ENCODE results near the gene QKI. TPM values are rescaled to one million over a fixed set of nuclear protein-coding genes. Genes with fewer than 3 reads are reported as not detected.

The QKI gene
- total and polyA plus RNA-seq, 2 of the 8 experiments (the other 6 are each of a cell fraction or from before 2014, with no cell fraction given) = 181 to 183 TPM

DNA sequence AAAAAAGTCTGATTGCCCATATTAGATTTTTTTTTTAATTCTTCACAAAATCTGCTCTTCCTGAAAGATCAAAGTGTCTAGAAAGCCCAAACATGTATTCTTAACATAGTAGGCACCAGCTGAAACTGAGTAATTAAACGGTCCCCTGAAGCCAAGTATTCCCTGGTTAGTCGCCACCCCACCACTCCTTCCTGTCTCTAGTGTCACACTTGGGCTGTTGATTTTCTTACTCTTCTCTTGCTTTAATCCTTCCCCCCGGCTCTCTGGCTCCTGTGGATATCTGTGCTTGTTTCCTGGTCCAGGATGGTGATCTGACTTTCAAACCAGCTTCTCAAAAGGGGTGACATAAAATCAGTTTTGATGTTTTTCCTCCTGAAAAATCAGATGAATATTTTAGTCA is 162.9 kb downstream of the QKI start:
- ChIA-PET CTCF (ENCODE audit: partially characterized antibody) (no interaction called here), POLR2A (ENCODE audit: partially characterized antibody) (interaction anchor here (0.7 kb wide), 1 partner anchor 109 kb away, joined by 4 read pairs; no protein-coding TSS in a partner anchor)
- H2BK15ac ChIP-seq (ENCODE audit: low read length) = no peak overlapping the region
- no peak overlapping the region for H2BK20ac ChIP-seq (ENCODE audit: low read length)
- no peaks in the 10 kb centered on the region for H4K20me1 ChIP-seq (replicated peaks in 1 of 2; ENCODE audit: control insufficient read depth in 1 of 2, insufficient read depth in 2 of 2, low read length in 2 of 2)
- H2BK12ac ChIP-seq (ENCODE audit: low read depth, low read length) = no peak overlapping the region
- no peak overlapping the region for H3K4ac ChIP-seq (replicated peaks; ENCODE audit: insufficient read length, low read depth, low read length)
- H4K5ac ChIP-seq (ENCODE audit: insufficient read length, low read depth, low read length) = no peak overlapping the region
- H2BK5ac ChIP-seq (ENCODE audit: low read depth, low read length) = no peak overlapping the region
- no peak overlapping the region for H4K8ac ChIP-seq (ENCODE audit: extremely low read depth, insufficient read depth, low read length)
- H3K9me3 ChIP-seq (ENCODE audit: insufficient read depth in 2 of 2, low read depth in 1 of 2, low read length in 1 of 2) = no peaks in the 10 kb centered on the region
- H3K23me2 ChIP-seq (ENCODE audit: low read depth, low read length) = no peaks in the 10 kb centered on the region
- no peak overlapping the region for H3K18ac ChIP-seq (ENCODE audit: extremely low read depth, low read length)
- no peak for FAIRE-seq
- WGBS, 2 experiments (ENCODE audit: extremely low coverage in 1 of 2, insufficient coverage in 1 of 2, insufficient read length in 1 of 2, insufficient replicate concordance in 2 of 2, low coverage in 1 of 2, low lambda C conversion rate in 2 of 2, missing lambda C conversion rate in 1 of 2) = 80% methylated on average over 3 of the region's 3 CpGs; no CpG with 5 or more reads in 1 of the 2 experiments
- no peak overlapping the region for H3K9ac ChIP-seq (replicated peaks in 1 of 4; ENCODE audit: extremely low read depth in 1 of 4, low read depth in 3 of 4, low read length in 3 of 4)
- no peak overlapping the region for H2AK5ac ChIP-seq (ENCODE audit: low read depth, low read length)
- no peak overlapping the region for H2AFZ ChIP-seq (ENCODE audit: low read length)
- no peak overlapping the region for H3K4me3 ChIP-seq (ENCODE audit: extremely low read depth in 1 of 4, insufficient read depth in 2 of 4, low read depth in 3 of 4, low read length in 4 of 4)
- no peaks in the 10 kb centered on the region for H3K79me2 ChIP-seq (ENCODE audit: control insufficient read depth in 1 of 2, insufficient read depth in 2 of 2, low read length in 2 of 2)
- no peaks in the 10 kb centered on the region; a peak in 1 of 8 replicates for H3K36me3 ChIP-seq (ENCODE audit: control insufficient read depth in 2 of 4, insufficient read depth in 4 of 4, low read length in 3 of 4)
- H2BK120ac ChIP-seq (replicated peaks; ENCODE audit: low read depth, low read length) = no peak overlapping the region
- H3K23ac ChIP-seq (ENCODE audit: insufficient read length) = no peak overlapping the region
- H3K27ac ChIP-seq (ENCODE audit: low read depth, low read length) = no peak overlapping the region
- H4K91ac ChIP-seq (replicated peaks; ENCODE audit: insufficient read length, low read length) = no peak overlapping the region
- H3K56ac ChIP-seq (replicated peaks; ENCODE audit: insufficient read length, low read depth, low read length) = no peak overlapping the region
- no peak overlapping the region for H3K14ac ChIP-seq (ENCODE audit: insufficient read length)
- no peaks in the 10 kb centered on the region for H3K27me3 ChIP-seq (replicated peaks in 1 of 4; ENCODE audit: control insufficient read depth in 3 of 4, extremely low read depth in 1 of 4, insufficient read depth in 3 of 4, low read length in 3 of 4)
- no peaks in the 10 kb centered on the region; the same call in 1 of the 2 replicates for H3K79me1 ChIP-seq (ENCODE audit: low read depth, low read length)
- DNase-seq (ENCODE audit: low read depth in 1 of 2, low spot score in 2 of 2) = no peak
- H3K4me2 ChIP-seq (ENCODE audit: insufficient read depth in 1 of 2, low read depth in 2 of 2, low read length in 2 of 2) = no peak overlapping the region
- peaks cover 3 to 20% (median 7%) of the 10 kb centered on the region in 4 experiments; a peak in 6 of 7 replicates for H3K4me1 ChIP-seq (replicated peaks in 1 of 4; ENCODE audit: control insufficient read depth in 3 of 4, insufficient read depth in 4 of 4, low read length in 3 of 4)
- no peak for TF ChIP-seq EZH2 (IDR thresholded peaks at IDR 0.05; ENCODE audit: low read depth, low read length, severe bottlenecking)
- TF ChIP-seq JUN (IDR thresholded peaks at IDR 0.05; ENCODE audit: low read depth, low read length) = no peak
- TF ChIP-seq RAD21 (IDR thresholded peaks at IDR 0.05 in 1 of 2, conservative IDR thresholded peaks at IDR 0.05 in 1 of 2; ENCODE audit: low read depth in 2 of 2, low read length in 2 of 2) = no peak
- no peak for TF ChIP-seq TEAD4 (IDR thresholded peaks at IDR 0.05; ENCODE audit: low read depth, low read length)
- TF ChIP-seq TAF1 (IDR thresholded peaks at IDR 0.05; ENCODE audit: low read depth, low read length) = no peak
- TF ChIP-seq GTF2F1 (IDR thresholded peaks at IDR 0.05; ENCODE audit: borderline replicate concordance, low read depth, low read length) = no peak
- no peak for TF ChIP-seq HDAC6 (IDR thresholded peaks at IDR 0.05; ENCODE audit: low read depth, low read length)
- TF ChIP-seq SP1 (IDR thresholded peaks at IDR 0.05; ENCODE audit: low read depth, low read length) = no peak
- TF ChIP-seq SP4 (IDR thresholded peaks at IDR 0.05; ENCODE audit: low read length) = no peak
- no peak for TF ChIP-seq BACH1 (IDR thresholded peaks at IDR 0.05; ENCODE audit: low read length)
- TF ChIP-seq CTBP2 (IDR thresholded peaks at IDR 0.05; ENCODE audit: borderline replicate concordance, insufficient read depth, insufficient read length, low read length) = no peak
- TF ChIP-seq CHD1 (IDR thresholded peaks at IDR 0.05; ENCODE audit: low read depth, low read length) = no peak
- no peak for TF ChIP-seq CHD2 (IDR thresholded peaks at IDR 0.05; ENCODE audit: low read length)
- no peak for TF ChIP-seq ZNF274 (IDR thresholded peaks at IDR 0.05; ENCODE audit: borderline replicate concordance, extremely low read depth, low read length)
- TF ChIP-seq SP2 (IDR thresholded peaks at IDR 0.05; ENCODE audit: low read length) = no peak
- no peak for TF ChIP-seq ASH2L (IDR thresholded peaks at IDR 0.05; ENCODE audit: low read length)
